ENCODE measurements around the gene ABCA1.

DNA sequence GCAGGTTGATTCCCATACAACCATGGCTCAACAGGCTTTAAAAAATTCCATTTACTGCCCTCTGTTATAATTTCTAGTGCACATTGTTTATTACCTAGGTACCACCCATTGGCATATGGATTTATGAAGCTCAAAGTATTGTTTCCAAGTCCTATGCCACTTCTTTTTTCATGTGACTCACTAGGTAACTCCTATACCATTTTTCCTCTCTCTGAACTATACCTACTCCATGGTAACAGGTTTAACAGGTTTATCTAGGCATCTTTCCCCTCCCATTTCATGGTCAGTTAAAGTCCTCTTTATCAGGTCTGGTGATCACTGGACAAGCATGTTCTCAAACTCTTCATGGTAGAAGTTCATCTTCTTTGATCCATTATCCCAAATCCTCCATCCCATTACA, 49.6 kb upstream of the ABCA1 start:
- TF ChIP-seq, protein P1, sequence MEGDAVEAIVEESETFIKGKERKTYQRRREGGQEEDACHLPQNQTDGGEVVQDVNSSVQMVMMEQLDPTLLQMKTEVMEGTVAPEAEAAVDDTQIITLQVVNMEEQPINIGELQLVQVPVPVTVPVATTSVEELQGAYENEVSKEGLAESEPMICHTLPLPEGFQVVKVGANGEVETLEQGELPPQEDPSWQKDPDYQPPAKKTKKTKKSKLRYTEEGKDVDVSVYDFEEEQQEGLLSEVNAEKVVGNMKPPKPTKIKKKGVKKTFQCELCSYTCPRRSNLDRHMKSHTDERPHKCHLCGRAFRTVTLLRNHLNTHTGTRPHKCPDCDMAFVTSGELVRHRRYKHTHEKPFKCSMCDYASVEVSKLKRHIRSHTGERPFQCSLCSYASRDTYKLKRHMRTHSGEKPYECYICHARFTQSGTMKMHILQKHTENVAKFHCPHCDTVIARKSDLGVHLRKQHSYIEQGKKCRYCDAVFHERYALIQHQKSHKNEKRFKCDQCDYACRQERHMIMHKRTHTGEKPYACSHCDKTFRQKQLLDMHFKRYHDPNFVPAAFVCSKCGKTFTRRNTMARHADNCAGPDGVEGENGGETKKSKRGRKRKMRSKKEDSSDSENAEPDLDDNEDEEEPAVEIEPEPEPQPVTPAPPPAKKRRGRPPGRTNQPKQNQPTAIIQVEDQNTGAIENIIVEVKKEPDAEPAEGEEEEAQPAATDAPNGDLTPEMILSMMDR (IDR thresholded peaks at IDR 0.05): no peak
- no peak for TF ChIP-seq POLR2A (IDR thresholded peaks at IDR 0.05)
